ENCODE measurements around the gene CAMTA1. TPM values are rescaled to one million over a fixed set of nuclear protein-coding genes. Genes with fewer than 3 reads are reported as not detected.

CAMTA1 gene
- total RNA-seq, 1 donor from 2014 or later = 47.9 TPM

- ATAC-seq (no peak), DNase-seq (peak; percentile 9)
- no peak overlapping the region for H3K4me3 ChIP-seq
- no peak overlapping the region for H3K27ac ChIP-seq
- H3K9me3 ChIP-seq = no peaks in the 10 kb centered on the region
- no peaks in the 10 kb centered on the region for H3K36me3 ChIP-seq
- no peaks in the 10 kb centered on the region for H3K27me3 ChIP-seq (ENCODE audit: low read depth)
- TF ChIP-seq CTCF (IDR thresholded peaks at IDR 0.05) = no peak
- no peaks in the 10 kb centered on the region for H3K4me1 ChIP-seq
- intact Hi-C loops (cut with DNase I) = no loop called here
These were observed 796.7 kb downstream of the CAMTA1 start for GRCh38 chr1:7581754-7582459.

DNA sequence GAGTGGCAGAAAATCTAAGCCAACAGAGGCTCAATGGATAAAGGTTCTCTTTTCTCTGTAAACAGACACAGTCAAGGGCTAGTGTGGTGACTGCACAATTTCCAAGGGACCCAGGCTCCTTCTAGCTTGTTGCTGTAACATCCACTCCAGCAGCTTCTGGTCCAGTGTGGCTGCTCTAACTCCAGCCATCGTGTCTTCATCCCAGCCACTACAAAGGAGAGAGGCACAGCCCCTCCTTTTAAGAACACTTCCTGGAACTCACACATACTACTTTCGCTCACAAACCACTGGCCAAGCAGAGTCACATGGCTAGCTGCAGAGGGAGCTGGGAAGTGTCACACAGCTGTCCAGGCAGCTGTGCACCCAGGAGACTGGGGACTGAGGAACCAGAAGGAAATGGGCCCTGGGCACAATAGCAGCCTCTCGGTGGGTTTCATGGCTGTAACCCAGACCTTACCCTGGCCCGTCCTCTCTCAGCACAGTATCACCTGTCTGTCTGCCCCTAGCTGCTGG, 797.3 kb downstream of the CAMTA1 start:
- no peak for TF ChIP-seq CTCF (IDR thresholded peaks at IDR 0.05)
- intact Hi-C loops (cut with DNase I) = no loop called here
- no peak overlapping the region for H3K27ac ChIP-seq

GRCh38 chr1:7583291-7584096, 798.2 kb downstream of the CAMTA1 start:
- no peaks in the 10 kb centered on the region for H3K36me3 ChIP-seq
- intact Hi-C loops (cut with DNase I) = no loop called here
- H3K27me3 ChIP-seq (ENCODE audit: low read depth) = no peaks in the 10 kb centered on the region
- no peak overlapping the region for H3K4me3 ChIP-seq
- TF ChIP-seq CTCF (IDR thresholded peaks at IDR 0.05) = no peak
- DNase-seq (peak; percentile 20), ATAC-seq (no peak)
- H3K27ac ChIP-seq = no peak overlapping the region
- H3K9me3 ChIP-seq = no peaks in the 10 kb centered on the region
- H3K4me1 ChIP-seq = no peaks in the 10 kb centered on the region

More for the DNA sequence above, 797.3 kb downstream of the CAMTA1 start:
- ATAC-seq = no peak
- H3K4me3 ChIP-seq = no peak overlapping the region
- H3K27me3 ChIP-seq (ENCODE audit: low read depth) = no peaks in the 10 kb centered on the region
- H3K4me1 ChIP-seq = no peaks in the 10 kb centered on the region
- no peaks in the 10 kb centered on the region for H3K9me3 ChIP-seq
- H3K36me3 ChIP-seq = no peaks in the 10 kb centered on the region
- no peak for DNase-seq

DNA sequence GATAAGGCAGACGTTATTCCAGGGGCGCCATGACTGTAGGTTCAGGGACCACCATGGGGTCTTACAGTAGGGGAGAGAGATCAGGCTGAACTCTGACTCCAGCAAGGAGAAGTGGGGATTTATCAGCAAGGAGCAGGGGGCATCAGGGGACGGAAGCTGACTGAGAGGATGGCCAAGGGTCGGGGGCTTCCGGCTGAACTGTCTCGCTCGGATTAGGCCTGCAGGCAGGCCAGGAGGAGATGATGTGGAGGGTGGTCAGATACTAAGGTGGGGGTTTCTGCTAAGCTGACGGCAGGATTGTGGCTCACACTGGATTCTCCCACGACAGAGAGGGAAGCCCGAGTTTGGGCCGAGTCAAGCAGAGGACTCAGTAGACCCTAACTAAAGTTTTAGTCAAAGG, 798.9 kb downstream of the CAMTA1 start:
- no peak for TF ChIP-seq CTCF (IDR thresholded peaks at IDR 0.05)
- DNase-seq (peak; percentile 18), ATAC-seq (no peak)
- no peaks in the 10 kb centered on the region for H3K9me3 ChIP-seq
- H3K4me1 ChIP-seq = no peaks in the 10 kb centered on the region
- H3K27me3 ChIP-seq (ENCODE audit: low read depth) = no peaks in the 10 kb centered on the region
- H3K27ac ChIP-seq = no peak overlapping the region
- no peak overlapping the region for H3K4me3 ChIP-seq
- H3K36me3 ChIP-seq = no peaks in the 10 kb centered on the region
- intact Hi-C loops (cut with DNase I) = no loop called here

GRCh38 chr1:7584643-7585042, 799.4 kb downstream of the CAMTA1 start:
- Histone ChIP-seq H3K27ac (no peak overlapping the region), H3K27me3 (ENCODE audit: low read depth) (no peaks in the 10 kb centered on the region), H3K4me1 (no peaks in the 10 kb centered on the region), H3K9me3 (no peaks in the 10 kb centered on the region), H3K36me3 (no peaks in the 10 kb centered on the region), H3K4me3 (no peak overlapping the region)
- no peak for TF ChIP-seq CTCF (IDR thresholded peaks at IDR 0.05)
- intact Hi-C loops (cut with DNase I) = no loop called here
- peak; percentile 32 for DNase-seq
- no peak for ATAC-seq

All from lower lobe of right lung (tissue), 2 donors.